Astrocyte of the spinal cord (primary cell): ENCODE measurements around the gene UBXN4.
"Not testable (repeated sequence)": the region's sequence is repeated elsewhere in the genome, so short reads cannot be mapped to it uniquely, and the experiment has no call there.

ENCODE experiments used
- DNase-seq: peaks from one replicate; pipeline ENCODE4 v3.0.0; 2011; ENCODE audit warnings: low read depth, low spot score
- H3K4me3 ChIP-seq: 2 replicates; pipeline ENCODE4 v1.5.1; 2011; ENCODE audit warnings: low read depth, mild to moderate bottlenecking, low read length, moderate library complexity
- in situ Hi-C: cut with HindIII; loops from 2 replicates; pipeline ENCODE4 v1.10.0; 2017; ENCODE audit warnings: low sequenced_read_pairs
- TF ChIP-seq, protein P1 (sequence below): IDR thresholded peaks from 2 replicates; pipeline ENCODE4 v1.5.1; 2012; ENCODE audit warnings: low read depth, mild to moderate bottlenecking, low read length, inconsistent platforms

UBXN4 gene, protein sequence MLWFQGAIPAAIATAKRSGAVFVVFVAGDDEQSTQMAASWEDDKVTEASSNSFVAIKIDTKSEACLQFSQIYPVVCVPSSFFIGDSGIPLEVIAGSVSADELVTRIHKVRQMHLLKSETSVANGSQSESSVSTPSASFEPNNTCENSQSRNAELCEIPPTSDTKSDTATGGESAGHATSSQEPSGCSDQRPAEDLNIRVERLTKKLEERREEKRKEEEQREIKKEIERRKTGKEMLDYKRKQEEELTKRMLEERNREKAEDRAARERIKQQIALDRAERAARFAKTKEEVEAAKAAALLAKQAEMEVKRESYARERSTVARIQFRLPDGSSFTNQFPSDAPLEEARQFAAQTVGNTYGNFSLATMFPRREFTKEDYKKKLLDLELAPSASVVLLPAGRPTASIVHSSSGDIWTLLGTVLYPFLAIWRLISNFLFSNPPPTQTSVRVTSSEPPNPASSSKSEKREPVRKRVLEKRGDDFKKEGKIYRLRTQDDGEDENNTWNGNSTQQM

DNA sequence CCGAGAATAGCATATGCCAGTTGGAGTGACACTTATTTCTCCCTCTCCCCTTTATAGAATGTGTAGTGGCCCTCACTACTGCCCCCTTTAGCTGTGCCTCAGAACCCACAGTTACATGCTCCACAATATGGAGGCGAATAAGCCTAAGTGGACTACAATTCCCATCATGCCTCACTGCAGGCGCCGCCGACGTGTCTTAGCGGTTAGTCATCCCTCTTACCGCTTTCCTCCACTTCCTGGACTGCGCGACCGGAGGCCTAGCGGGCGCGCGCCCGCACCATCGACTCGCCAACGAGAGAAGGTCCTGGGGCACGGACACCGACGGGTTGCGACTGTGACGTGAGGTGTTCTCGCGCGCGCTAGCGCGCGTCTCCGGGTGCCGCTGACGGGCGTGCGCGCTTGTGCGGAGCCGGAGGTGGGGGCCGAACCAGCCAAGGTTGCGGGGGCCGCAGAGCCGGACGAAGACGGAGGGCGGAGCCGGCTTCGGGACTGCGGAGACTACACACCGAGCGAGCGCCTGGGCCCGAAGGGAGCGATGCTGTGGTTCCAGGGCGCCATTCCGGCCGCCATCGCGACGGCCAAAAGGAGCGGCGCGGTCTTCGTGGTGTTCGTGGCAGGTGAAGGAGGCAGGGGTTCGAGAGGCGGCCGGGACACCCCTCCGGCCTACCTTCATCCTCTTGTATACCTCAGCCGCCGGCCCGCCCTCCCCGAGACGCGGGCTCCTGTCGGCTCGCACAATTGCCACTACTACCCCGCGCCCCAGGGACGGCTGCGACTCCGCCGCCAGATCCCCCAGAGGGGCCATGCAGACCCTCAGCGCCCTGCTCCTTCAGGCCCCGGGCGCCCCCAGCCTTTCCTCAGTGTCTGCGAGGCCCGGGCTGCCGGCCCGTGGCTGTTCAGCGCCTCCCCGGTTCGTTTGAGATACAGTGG is at the start of gene UBXN4:
TSS of gene UBXN4 (plus strand) at position 461 of the 930 bp plus-strand sequence. CDS start at position 536, 75 bp downstream.
- peak; percentile 100 for DNase-seq
- peak within 1 kb of the TSS; percentile 89 for H3K4me3 ChIP-seq
- in situ Hi-C loops: no loop called here
- TF ChIP-seq, protein P1, sequence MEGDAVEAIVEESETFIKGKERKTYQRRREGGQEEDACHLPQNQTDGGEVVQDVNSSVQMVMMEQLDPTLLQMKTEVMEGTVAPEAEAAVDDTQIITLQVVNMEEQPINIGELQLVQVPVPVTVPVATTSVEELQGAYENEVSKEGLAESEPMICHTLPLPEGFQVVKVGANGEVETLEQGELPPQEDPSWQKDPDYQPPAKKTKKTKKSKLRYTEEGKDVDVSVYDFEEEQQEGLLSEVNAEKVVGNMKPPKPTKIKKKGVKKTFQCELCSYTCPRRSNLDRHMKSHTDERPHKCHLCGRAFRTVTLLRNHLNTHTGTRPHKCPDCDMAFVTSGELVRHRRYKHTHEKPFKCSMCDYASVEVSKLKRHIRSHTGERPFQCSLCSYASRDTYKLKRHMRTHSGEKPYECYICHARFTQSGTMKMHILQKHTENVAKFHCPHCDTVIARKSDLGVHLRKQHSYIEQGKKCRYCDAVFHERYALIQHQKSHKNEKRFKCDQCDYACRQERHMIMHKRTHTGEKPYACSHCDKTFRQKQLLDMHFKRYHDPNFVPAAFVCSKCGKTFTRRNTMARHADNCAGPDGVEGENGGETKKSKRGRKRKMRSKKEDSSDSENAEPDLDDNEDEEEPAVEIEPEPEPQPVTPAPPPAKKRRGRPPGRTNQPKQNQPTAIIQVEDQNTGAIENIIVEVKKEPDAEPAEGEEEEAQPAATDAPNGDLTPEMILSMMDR: peak; percentile 45

DNA sequence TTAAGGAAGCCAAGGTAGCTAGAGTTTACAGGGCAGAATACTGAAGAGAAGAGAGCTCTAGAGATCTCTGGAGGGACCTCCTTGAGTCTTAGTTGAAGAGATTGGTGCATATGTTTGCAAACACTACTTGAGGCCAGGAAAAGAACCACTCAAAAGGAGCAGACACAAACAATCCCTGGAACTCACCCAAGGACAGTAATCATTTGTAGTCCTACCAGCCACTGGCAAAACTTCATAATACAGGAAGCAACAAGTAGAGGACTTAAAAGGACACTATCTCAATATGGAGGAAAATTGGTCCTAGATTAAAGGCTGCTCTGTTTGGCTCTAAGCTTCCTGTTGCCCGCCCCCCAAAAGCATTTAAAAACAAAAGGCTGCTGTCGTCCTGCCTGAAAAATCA is 46.9 kb upstream of the UBXN4 start:
- in situ Hi-C loops: no loop called here
- TF ChIP-seq, protein P1: no peak
- DNase-seq: peak; percentile 25
- no peak overlapping the region for H3K4me3 ChIP-seq

DNA sequence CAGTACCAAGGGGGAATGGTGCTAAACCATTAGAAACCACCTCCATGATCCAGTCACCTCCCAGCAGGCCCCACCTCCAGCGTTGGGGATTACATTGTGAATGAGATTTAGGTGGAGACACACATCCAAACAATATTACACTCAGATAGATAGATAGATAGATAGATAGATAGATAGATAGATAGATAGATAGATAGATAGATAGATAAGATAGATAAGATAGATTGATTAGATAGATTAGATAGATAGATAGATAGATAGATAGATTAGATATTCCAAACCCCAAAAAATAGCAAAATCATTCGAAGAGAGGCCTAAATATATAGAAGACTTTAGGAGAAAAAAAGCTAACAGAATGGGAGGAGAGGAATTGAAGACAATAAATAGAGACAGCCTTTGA is 42.8 kb upstream of the UBXN4 start:
- in situ Hi-C loops: no loop called here
- TF ChIP-seq, protein P1: no peak
- DNase-seq: no peak
- no peak overlapping the region for H3K4me3 ChIP-seq

DNA sequence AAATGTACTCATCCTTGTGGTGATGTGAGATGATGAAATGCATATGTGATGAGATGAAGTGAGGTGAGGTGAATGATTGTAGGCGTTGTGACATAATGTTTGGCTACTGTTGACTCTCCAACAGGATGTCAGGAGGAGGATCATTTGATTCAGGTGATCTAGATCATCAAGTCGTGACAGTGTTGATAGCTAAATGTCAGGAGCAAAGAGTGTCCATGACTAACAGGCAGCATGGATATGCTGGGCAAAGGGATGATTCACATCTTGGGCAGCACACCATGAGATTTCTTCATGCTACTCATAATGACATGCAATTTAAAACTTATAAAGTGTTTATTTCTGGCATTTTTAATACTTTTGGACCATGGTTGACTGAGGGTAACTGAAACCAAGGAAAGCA is 40.2 kb upstream of the UBXN4 start:
- TF ChIP-seq, protein P1: no peak
- no peak overlapping the region for H3K4me3 ChIP-seq
- in situ Hi-C loops: no loop called here
- peak; percentile 25 for DNase-seq

DNA sequence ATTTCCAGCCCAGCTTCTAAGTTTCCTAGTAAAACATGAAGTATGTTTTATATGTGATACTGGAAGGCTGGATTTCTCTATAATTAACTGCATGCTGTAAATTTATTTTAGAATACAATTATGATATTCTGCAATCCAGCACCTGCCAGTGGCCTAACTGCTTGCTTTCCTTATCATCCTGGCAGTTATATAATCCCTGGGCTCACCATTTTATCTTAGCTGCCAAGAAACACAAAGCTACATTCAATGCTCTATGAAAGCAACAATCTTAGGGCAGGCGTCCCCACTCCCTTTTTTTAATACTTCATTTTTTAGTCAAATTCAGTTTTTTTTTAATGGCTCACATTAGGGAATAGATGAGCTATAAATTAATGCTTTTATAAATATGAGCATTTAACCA is 38.4 kb upstream of the UBXN4 start:
- in situ Hi-C loops: no loop called here
- TF ChIP-seq, protein P1: no peak
- no peak for DNase-seq
- H3K4me3 ChIP-seq: no peak overlapping the region

DNA sequence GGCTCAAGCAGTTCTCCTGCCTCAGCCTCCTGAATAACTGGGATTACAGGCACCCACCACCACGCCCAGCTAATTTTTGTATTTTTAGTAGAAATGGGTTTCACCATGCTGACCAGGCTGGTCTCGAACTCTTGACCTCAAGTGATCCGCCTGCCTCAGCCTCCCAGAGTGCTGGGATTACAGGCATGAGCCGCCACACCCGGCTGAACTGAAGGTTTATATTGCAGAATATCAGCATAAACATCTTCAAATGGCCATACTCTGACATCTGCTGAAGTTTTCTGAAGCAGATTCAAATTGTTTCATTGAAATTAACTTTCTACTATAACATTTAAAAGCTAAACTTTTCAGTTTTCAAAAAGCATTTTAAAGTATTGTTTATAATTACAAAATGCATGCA is 37.6 kb upstream of the UBXN4 start:
- DNase-seq, H3K4me3 ChIP-seq, in situ Hi-C loops: not testable (repeated sequence)

DNA sequence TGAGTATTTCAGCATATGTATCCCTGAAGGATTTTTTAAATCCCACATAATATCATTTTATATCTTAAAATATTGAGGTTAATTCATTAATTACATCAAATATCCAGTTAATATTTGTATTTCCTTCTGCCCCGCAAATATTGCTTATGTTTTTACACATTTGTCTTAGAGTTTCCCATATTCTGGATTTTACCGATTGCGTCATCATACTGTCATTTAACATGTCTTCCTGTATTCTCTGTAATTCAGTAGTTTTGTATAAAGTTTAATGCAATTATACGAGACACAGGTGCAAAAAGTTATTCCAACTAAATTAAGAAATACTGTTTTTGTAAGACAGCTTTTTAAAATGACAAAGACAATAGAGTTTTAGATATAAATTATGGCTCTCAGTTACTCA is 33.5 kb upstream of the UBXN4 start:
- TF ChIP-seq, protein P1: no peak
- DNase-seq: no peak
- no peak overlapping the region for H3K4me3 ChIP-seq
- in situ Hi-C loops: no loop called here
